ENCODE measurements around the gene ASCC2.

- no peak for TF ChIP-seq CTCF (IDR thresholded peaks at IDR 0.05; ENCODE audit: low read depth, low read length, missing input control)
- no peak for TF ChIP-seq SP1 (IDR thresholded peaks at IDR 0.05)
- no peak for TF ChIP-seq MAX (IDR thresholded peaks at IDR 0.05)
- no peak for TF ChIP-seq ATF3 (IDR thresholded peaks at IDR 0.05)
- no peak for TF ChIP-seq GABPA (IDR thresholded peaks at IDR 0.05 in 1 of 2, conservative IDR thresholded peaks at IDR 0.05 in 1 of 2)
- no peak for TF ChIP-seq REST (IDR thresholded peaks at IDR 0.05)
- no peak for TF ChIP-seq ZBTB33 (IDR thresholded peaks at IDR 0.05)
- TF ChIP-seq RAD21 (IDR thresholded peaks at IDR 0.05): no peak
- no peak for TF ChIP-seq TAF1 (conservative IDR thresholded peaks at IDR 0.05)
- no peak for TF ChIP-seq HNF4G (IDR thresholded peaks at IDR 0.05)
- TF ChIP-seq YY1 (IDR thresholded peaks at IDR 0.05): no peak
Observed at GRCh38 chr22:29827091-29827490, 11.0 kb downstream of the ASCC2 start.
